ENCODE data around the gene OR5M3.

The OR5M3 gene

DNA sequence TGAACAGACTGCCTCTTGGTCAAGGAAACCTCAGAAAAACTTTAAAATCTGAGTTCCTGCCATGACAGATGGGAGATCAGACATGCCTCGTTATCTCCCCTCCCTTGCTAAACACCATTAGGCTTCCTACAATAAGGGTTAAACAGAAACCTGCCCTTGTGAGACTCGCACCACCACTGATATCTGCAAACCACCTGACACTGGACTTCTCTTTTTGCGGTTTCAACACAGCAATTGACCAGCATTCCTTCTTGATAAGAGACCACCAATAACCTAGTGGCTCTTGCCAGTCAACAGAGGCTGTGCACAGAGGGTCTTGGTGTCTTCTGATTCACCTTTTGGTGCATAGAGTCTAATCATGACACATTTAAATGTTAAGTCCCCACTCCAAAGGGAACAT, 13.6 kb upstream of the OR5M3 start:
- DNase-seq (ENCODE audit: low spot score): no peak
- TF ChIP-seq, protein P1, sequence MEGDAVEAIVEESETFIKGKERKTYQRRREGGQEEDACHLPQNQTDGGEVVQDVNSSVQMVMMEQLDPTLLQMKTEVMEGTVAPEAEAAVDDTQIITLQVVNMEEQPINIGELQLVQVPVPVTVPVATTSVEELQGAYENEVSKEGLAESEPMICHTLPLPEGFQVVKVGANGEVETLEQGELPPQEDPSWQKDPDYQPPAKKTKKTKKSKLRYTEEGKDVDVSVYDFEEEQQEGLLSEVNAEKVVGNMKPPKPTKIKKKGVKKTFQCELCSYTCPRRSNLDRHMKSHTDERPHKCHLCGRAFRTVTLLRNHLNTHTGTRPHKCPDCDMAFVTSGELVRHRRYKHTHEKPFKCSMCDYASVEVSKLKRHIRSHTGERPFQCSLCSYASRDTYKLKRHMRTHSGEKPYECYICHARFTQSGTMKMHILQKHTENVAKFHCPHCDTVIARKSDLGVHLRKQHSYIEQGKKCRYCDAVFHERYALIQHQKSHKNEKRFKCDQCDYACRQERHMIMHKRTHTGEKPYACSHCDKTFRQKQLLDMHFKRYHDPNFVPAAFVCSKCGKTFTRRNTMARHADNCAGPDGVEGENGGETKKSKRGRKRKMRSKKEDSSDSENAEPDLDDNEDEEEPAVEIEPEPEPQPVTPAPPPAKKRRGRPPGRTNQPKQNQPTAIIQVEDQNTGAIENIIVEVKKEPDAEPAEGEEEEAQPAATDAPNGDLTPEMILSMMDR (IDR thresholded peaks at IDR 0.05; ENCODE audit: borderline replicate concordance, control extremely low read depth, extremely low read depth, insufficient read depth, missing control alignments): no peak
- in situ Hi-C loops (cut with MboI; ENCODE audit: low sequenced_read_pairs, unreplicated experiment): no loop called here

DNA sequence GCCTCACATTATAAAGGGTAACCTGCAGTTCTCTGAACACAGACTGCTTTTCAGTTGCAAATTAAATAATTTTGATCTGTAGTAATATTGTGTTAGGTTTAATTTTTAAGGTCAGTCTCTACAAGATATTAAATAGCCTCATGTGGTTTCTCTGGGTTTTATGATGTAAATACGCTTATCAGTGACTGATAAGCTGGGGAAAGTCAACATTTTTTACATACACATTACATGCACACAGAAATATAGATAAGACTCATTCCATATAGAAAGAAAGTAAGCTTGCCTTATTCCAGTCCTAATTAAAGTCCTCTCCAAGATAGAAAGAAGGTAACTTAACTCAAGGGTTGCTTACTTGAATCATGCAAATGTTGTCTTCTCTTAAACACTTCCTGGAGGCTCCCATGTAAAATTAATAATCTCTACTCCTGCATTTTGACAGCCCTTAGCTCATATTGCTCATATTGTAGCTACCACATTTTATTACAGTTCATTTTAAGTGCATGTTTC, 1.6 kb upstream of the OR5M3 start:
- in situ Hi-C loops (cut with MboI; ENCODE audit: low sequenced_read_pairs, unreplicated experiment): no loop called here
- DNase-seq (ENCODE audit: low spot score): no peak
- TF ChIP-seq, protein P1 (IDR thresholded peaks at IDR 0.05; ENCODE audit: borderline replicate concordance, control extremely low read depth, extremely low read depth, insufficient read depth, missing control alignments): no peak

DNA sequence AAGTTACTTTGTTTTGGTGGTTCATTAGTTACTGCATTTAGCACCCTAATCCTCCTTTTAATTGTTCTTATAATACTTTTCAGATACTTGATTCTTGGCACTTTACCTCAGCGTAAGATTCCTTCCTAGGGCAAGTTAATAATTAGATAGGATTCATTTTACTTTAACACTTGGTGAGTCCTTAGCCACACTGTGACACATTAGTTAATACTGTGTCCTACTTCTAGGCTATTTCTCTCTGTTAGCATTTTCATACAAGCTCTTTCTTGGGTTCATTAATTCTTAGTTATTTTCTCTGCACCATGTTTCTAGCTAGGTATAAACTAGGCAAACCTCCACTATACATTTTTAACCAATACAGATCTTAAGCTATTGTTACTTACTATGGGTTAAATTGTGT, 16.1 kb downstream of the OR5M3 start:
- TF ChIP-seq, protein P1 (IDR thresholded peaks at IDR 0.05; ENCODE audit: borderline replicate concordance, control extremely low read depth, extremely low read depth, insufficient read depth, missing control alignments): no peak
- DNase-seq (ENCODE audit: low spot score): no peak
- in situ Hi-C loops (cut with MboI; ENCODE audit: low sequenced_read_pairs, unreplicated experiment): no loop called here

DNA sequence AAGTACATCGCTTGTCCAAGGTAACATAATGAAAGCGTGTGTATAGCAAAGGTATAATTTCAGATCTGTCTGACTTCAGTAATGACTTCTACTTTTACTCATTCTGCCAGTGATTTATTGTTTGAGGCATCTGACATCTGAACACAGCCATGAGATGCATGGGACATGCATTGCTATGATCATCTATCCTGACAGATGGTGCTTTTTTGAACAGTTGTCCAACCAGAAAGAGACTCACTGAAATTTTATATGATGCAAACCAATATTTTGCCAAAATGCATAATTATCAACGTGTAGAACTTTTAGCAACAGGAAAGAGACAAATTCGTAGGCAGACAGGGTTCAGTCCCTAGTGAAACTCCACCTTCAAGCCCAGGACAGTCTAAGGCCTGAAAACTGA, 19.6 kb downstream of the OR5M3 start:
- TF ChIP-seq, protein P1 (IDR thresholded peaks at IDR 0.05; ENCODE audit: borderline replicate concordance, control extremely low read depth, extremely low read depth, insufficient read depth, missing control alignments): no peak
- no peak for DNase-seq (ENCODE audit: low spot score)
- in situ Hi-C loops (cut with MboI; ENCODE audit: low sequenced_read_pairs, unreplicated experiment): no loop called here

Measured in GM13976 (cell line).